ENCODE data around the gene COLEC11.

Gene COLEC11

DNA sequence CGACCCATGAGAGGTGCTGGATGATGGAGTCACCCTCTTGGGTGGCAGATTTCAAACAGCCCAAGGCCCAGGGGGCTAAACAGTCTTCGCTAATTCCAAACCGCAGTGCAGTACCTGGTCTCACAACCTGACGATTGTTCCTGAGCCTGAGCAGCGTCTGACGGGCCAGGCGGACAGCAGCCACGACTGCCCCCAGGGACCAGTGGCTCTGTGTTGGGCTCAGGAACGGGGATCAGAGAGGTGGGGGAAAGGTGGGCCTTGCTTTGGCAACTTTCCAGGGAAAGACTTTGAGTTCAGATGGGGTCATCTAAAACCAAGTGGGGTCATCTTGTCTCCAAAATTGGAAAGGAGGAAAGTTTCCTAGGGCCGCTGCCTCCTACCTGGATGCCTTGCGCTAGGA lies 492 bp downstream of the COLEC11 start:
- Histone ChIP-seq H3K4me1 (ENCODE audit: control insufficient read depth, insufficient read depth, low read length) (no peaks in the 10 kb centered on the region), H3K36me3 (ENCODE audit: control insufficient read depth in 2 of 2, insufficient read depth in 1 of 2, low read length in 2 of 2) (no peaks in the 10 kb centered on the region), H3K4me3 (ENCODE audit: low read depth, low read length) (no peak overlapping the region), H3K27ac (ENCODE audit: extremely low read depth, low read depth, low read length) (no peak overlapping the region), H3K9me3 (ENCODE audit: control insufficient read depth, insufficient read depth, low read depth, low read length) (no peaks in the 10 kb centered on the region)
- CTCF ChIA-PET, result no interaction called here
- POLR2A ChIA-PET, result no interaction called here
- TF ChIP-seq ZNF366 (tag by site-specific recombination; conservative IDR thresholded peaks at IDR 0.05) (no peak), GLI4 (tag by site-specific recombination; IDR thresholded peaks at IDR 0.05) (no peak), ZNF776 (tag by site-specific recombination; IDR thresholded peaks at IDR 0.05; ENCODE audit: borderline replicate concordance) (no peak), ZNF501 (tag by site-specific recombination; IDR thresholded peaks at IDR 0.05) (no peak), ZNF157 (tag by site-specific recombination; IDR thresholded peaks at IDR 0.05) (no peak)

DNA sequence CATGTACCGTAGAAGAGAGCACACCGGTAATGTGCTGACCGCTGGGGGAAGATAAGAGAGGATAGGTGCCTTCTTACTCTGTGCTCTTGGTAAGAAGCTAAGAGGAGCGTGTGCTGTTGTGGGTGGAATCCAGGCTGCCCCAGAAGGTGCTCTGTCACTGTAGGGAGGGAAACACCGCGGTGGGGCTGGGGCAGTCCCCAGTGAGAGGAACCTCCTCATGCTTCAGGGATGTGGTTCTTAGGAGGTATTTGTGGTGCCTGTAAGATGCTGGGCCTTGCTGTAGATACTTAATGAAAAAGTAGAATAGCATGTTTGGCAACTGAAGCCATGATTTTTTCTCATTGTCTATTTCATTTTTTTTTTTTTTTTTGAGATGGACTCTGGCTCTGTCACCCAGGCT lies 1.1 kb downstream of the COLEC11 start:
- Histone ChIP-seq H3K4me3 (ENCODE audit: low read depth, low read length) (no peak overlapping the region), H3K27ac (ENCODE audit: extremely low read depth, low read depth, low read length) (no peak overlapping the region), H3K9me3 (ENCODE audit: control insufficient read depth, insufficient read depth, low read depth, low read length) (no peaks in the 10 kb centered on the region), H3K4me1 (ENCODE audit: control insufficient read depth, insufficient read depth, low read length) (no peaks in the 10 kb centered on the region), H3K36me3 (ENCODE audit: control insufficient read depth in 2 of 2, insufficient read depth in 1 of 2, low read length in 2 of 2) (no peaks in the 10 kb centered on the region)
- ChIA-PET CTCF (no interaction called here), POLR2A (no interaction called here)
- no peak for TF ChIP-seq ZNF404 (tag by site-specific recombination; IDR thresholded peaks at IDR 0.05)
- no peak for TF ChIP-seq ZNF571 (tag by site-specific recombination; IDR thresholded peaks at IDR 0.05)
- TF ChIP-seq ZNF560 (tag by site-specific recombination; IDR thresholded peaks at IDR 0.05; ENCODE audit: borderline replicate concordance), result no peak
- TF ChIP-seq ZSCAN30 (tag by site-specific recombination; IDR thresholded peaks at IDR 0.05), result no peak
- TF ChIP-seq, protein P1, sequence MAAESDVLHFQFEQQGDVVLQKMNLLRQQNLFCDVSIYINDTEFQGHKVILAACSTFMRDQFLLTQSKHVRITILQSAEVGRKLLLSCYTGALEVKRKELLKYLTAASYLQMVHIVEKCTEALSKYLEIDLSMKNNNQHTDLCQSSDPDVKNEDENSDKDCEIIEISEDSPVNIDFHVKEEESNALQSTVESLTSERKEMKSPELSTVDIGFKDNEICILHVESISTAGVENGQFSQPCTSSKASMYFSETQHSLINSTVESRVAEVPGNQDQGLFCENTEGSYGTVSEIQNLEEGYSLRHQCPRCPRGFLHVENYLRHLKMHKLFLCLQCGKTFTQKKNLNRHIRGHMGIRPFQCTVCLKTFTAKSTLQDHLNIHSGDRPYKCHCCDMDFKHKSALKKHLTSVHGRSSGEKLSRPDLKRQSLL (tag by site-specific recombination; IDR thresholded peaks at IDR 0.05), result no peak
- no peak for TF ChIP-seq ZNF416 (tag by site-specific recombination; IDR thresholded peaks at IDR 0.05)
- no peak for TF ChIP-seq BCL11B (tag by site-specific recombination; IDR thresholded peaks at IDR 0.05; ENCODE audit: low read depth)
- TF ChIP-seq ZNF214 (tag by site-specific recombination; IDR thresholded peaks at IDR 0.05; ENCODE audit: borderline replicate concordance), result no peak
- no peak for TF ChIP-seq ZNF580 (tag by site-specific recombination; IDR thresholded peaks at IDR 0.05)
- TF ChIP-seq IKZF3 (tag by site-specific recombination; IDR thresholded peaks at IDR 0.05), result no peak
- TF ChIP-seq ZNF513 (tag by site-specific recombination; IDR thresholded peaks at IDR 0.05), result no peak

GRCh38 chr2:3596901-3597417 lies 2.0 kb downstream of the COLEC11 start:
- ChIA-PET CTCF (no interaction called here), POLR2A (no interaction called here)
- Histone ChIP-seq H3K4me1 (ENCODE audit: control insufficient read depth, insufficient read depth, low read length) (no peaks in the 10 kb centered on the region), H3K4me3 (ENCODE audit: low read depth, low read length) (no peak overlapping the region), H3K27ac (ENCODE audit: extremely low read depth, low read depth, low read length) (no peak overlapping the region), H3K36me3 (ENCODE audit: control insufficient read depth in 2 of 2, insufficient read depth in 1 of 2, low read length in 2 of 2) (no peaks in the 10 kb centered on the region), H3K9me3 (ENCODE audit: control insufficient read depth, insufficient read depth, low read depth, low read length) (no peaks in the 10 kb centered on the region)
- TF ChIP-seq ZNF660 (tag by site-specific recombination; IDR thresholded peaks at IDR 0.05), result no peak
- no peak for TF ChIP-seq HOXC10 (CRISPR knock-in tag; IDR thresholded peaks at IDR 0.05)
- TF ChIP-seq ZNF366 (tag by site-specific recombination; conservative IDR thresholded peaks at IDR 0.05), result no peak
- TF ChIP-seq ZNF211 (tag by site-specific recombination; IDR thresholded peaks at IDR 0.05; ENCODE audit: low read depth), result no peak
- no peak for TF ChIP-seq KLF1 (tag by site-specific recombination; IDR thresholded peaks at IDR 0.05)
- no peak for TF ChIP-seq KLF8 (tag by site-specific recombination; IDR thresholded peaks at IDR 0.05)
- no peak for TF ChIP-seq KLF10 (tag by site-specific recombination; IDR thresholded peaks at IDR 0.05)
- no peak for TF ChIP-seq ZNF121 (tag by site-specific recombination; IDR thresholded peaks at IDR 0.05)
- no peak for TF ChIP-seq ZNF311 (tag by site-specific recombination; IDR thresholded peaks at IDR 0.05; ENCODE audit: borderline replicate concordance)
- TF ChIP-seq ZNF843 (tag by site-specific recombination; IDR thresholded peaks at IDR 0.05), result no peak
- no peak for TF ChIP-seq ZNF16 (tag by site-specific recombination; IDR thresholded peaks at IDR 0.05; ENCODE audit: low read depth)
- no peak for TF ChIP-seq ZNF629 (tag by site-specific recombination; IDR thresholded peaks at IDR 0.05)
- TF ChIP-seq SALL2 (tag by site-specific recombination; IDR thresholded peaks at IDR 0.05; ENCODE audit: borderline replicate concordance), result no peak
- TF ChIP-seq ZFP69B (tag by site-specific recombination; IDR thresholded peaks at IDR 0.05), result no peak
- no peak for TF ChIP-seq ZNF785 (tag by site-specific recombination; IDR thresholded peaks at IDR 0.05)

All from HEK293 (cell line).